ENCODE data around the gene KCNG2. TPM values are rescaled to one million over a fixed set of nuclear protein-coding genes. Genes with fewer than 3 reads are reported as not detected.

The KCNG2 gene
- total RNA-seq, 1 donor from 2014 or later, result not detected

DNA sequence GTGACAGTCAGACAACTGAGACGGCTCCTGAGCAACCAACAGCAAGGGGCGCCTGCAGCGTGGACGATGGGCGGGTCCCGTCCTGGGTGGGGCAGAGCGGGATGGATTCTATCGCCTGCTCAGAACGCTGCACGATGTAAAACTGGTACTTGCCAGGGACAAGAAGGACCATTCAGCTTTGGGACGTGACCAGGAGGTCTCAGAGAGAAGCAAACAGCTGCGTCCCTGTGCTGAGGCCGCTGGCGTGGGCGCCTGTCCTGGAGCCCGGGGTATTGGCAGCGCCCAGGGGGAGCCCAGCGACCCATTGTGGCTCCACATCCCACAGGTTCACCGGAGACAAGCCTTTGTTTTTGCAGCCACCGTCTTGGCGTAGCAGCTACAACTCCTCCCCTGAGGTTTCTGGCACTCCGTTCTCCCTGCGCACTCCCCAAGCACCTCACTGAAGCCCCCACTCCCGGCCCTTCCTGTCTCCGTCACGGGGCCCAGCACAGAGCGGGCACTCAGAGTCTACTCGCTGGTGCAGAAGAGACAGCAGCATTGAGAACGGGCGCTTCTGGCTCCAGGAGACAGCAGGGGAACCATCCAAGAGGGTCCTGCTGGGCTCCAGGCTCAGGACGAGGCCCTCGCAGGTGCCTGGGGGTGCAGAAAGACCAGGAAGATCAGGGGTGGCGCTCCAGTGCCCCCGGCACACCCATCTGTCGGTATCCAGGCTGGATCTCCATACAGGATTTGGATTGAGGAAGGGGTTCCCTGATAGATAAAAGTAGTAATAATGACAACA lies 22.1 kb upstream of the KCNG2 start:
- Mint-ChIP-seq H3K4me3 (no peak overlapping the region), H3K27me3 (ENCODE audit: low read depth) (peaks cover 58% of the 10 kb centered on the region), H3K27ac (no peak overlapping the region), H3K9me3 (no peaks in the 10 kb centered on the region), H3K4me1 (no peaks in the 10 kb centered on the region), H3K36me3 (no peaks in the 10 kb centered on the region)
- TF ChIP-seq, protein P1, sequence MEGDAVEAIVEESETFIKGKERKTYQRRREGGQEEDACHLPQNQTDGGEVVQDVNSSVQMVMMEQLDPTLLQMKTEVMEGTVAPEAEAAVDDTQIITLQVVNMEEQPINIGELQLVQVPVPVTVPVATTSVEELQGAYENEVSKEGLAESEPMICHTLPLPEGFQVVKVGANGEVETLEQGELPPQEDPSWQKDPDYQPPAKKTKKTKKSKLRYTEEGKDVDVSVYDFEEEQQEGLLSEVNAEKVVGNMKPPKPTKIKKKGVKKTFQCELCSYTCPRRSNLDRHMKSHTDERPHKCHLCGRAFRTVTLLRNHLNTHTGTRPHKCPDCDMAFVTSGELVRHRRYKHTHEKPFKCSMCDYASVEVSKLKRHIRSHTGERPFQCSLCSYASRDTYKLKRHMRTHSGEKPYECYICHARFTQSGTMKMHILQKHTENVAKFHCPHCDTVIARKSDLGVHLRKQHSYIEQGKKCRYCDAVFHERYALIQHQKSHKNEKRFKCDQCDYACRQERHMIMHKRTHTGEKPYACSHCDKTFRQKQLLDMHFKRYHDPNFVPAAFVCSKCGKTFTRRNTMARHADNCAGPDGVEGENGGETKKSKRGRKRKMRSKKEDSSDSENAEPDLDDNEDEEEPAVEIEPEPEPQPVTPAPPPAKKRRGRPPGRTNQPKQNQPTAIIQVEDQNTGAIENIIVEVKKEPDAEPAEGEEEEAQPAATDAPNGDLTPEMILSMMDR (IDR thresholded peaks at IDR 0.05; ENCODE audit: unreplicated experiment), result no peak
- DNase-seq (ENCODE audit: low spot score in 2 of 2, unreplicated experiment in 2 of 2), result peak in 1 of 2 experiments; percentile 28

DNA sequence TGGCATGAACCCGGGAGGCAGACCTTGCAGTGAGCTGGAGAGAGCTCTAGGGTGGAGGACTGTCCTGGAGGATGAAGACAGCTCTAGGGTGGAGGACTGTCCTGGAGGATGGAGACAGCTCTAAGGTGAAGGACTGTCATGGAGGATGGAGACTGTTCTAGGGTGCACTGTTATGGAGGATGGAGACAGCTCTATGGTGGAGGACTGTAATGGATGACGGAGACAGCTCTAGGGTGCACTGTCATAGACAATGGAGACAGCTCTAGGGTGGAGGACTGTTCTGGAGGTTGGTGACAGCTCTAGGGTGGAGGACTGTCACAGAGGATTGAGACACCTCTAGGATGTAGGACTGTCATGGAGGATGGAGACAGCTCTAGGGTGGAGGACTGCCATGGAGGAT lies 21.1 kb upstream of the KCNG2 start:
- no peaks in the 10 kb centered on the region for H3K9me3 Mint-ChIP-seq
- TF ChIP-seq, protein P1 (IDR thresholded peaks at IDR 0.05; ENCODE audit: unreplicated experiment), result no peak
- H3K4me3 Mint-ChIP-seq, result no peak overlapping the region
- H3K27ac Mint-ChIP-seq, result no peak overlapping the region
- peak in 1 of 2 experiments; percentile 7 for DNase-seq (ENCODE audit: low spot score in 2 of 2, unreplicated experiment in 2 of 2)
- no peaks in the 10 kb centered on the region for H3K36me3 Mint-ChIP-seq
- peaks cover 58% of the 10 kb centered on the region for H3K27me3 Mint-ChIP-seq (ENCODE audit: low read depth)
- no peaks in the 10 kb centered on the region for H3K4me1 Mint-ChIP-seq

DNA sequence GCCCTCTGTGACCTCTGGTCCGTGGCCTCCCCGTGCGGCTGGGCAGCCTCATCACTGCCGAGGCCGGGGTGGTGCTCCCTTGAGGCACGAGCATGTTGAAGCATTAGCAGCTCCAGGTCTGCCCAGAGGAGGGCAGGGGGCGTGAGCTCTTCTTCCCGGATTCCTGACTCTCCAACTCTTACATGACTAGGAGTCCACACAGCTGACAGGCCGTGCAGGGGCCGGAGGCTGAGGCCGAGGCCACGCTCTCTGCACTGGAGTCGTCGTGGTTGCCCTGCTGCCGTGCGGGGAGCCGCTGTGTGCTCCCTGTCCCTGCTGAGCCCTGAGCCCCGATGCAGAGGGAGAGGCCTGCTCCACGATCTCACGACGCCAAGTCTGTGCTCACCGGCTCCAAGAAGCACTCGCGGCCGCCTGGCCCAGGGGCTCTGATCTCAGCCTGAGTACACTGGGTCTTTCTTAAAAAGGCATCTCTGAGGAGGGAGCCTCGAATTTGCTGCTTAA lies 19.4 kb upstream of the KCNG2 start:
- H3K4me1 Mint-ChIP-seq, result no peaks in the 10 kb centered on the region
- H3K27ac Mint-ChIP-seq, result no peak overlapping the region
- no peak for DNase-seq (ENCODE audit: low spot score in 2 of 2, unreplicated experiment in 2 of 2)
- peaks cover 59% of the 10 kb centered on the region for H3K27me3 Mint-ChIP-seq (ENCODE audit: low read depth)
- TF ChIP-seq, protein P1 (IDR thresholded peaks at IDR 0.05; ENCODE audit: unreplicated experiment), result no peak
- H3K36me3 Mint-ChIP-seq, result no peaks in the 10 kb centered on the region
- H3K9me3 Mint-ChIP-seq, result no peaks in the 10 kb centered on the region
- no peak overlapping the region for H3K4me3 Mint-ChIP-seq

DNA sequence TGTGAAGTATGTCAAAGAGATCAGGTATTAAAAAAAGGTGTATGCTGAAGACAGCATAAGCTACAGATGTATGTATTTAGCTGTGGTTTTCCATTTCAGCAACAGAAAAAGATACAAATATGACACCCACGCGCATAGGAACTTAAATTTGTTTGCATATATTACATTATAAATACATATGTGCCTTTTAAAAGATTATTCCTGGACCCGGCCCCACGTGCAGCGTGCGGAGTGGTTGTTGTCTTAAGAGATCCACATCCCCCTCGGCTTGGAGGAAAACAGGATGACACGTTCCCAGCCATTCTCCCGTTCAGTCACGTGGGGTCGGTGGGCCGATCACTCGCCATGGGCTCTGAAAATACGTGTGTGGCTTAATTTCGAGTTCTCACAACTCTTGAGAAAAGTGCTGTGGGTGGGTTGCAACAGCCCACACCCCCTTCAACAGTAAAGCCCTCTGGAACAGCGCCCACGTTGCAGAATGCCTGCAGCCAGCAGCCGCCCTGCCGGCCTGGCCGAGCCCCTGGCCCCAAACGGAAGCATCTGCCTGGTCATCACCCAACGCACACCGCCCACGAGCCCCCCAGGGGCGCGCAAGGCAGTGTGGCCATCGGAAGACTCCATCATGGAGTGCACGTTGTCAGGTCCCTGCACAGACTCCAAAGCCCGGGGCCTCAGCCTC lies 18.6 kb upstream of the KCNG2 start:
- H3K4me3 Mint-ChIP-seq, result no peak overlapping the region
- H3K27me3 Mint-ChIP-seq (ENCODE audit: low read depth), result peaks cover 58% of the 10 kb centered on the region
- TF ChIP-seq, protein P1 (IDR thresholded peaks at IDR 0.05; ENCODE audit: unreplicated experiment), result no peak
- no peaks in the 10 kb centered on the region for H3K9me3 Mint-ChIP-seq
- H3K4me1 Mint-ChIP-seq, result no peaks in the 10 kb centered on the region
- no peak overlapping the region for H3K27ac Mint-ChIP-seq
- no peaks in the 10 kb centered on the region for H3K36me3 Mint-ChIP-seq
- DNase-seq (ENCODE audit: low spot score in 2 of 2, unreplicated experiment in 2 of 2), result no peak

- TF ChIP-seq, protein P1 (IDR thresholded peaks at IDR 0.05; ENCODE audit: unreplicated experiment), result no peak
- H3K4me1 Mint-ChIP-seq, result no peaks in the 10 kb centered on the region
- H3K36me3 Mint-ChIP-seq, result no peaks in the 10 kb centered on the region
- no peaks in the 10 kb centered on the region for H3K9me3 Mint-ChIP-seq
- peak in 1 of 2 experiments; percentile 21 for DNase-seq (ENCODE audit: low spot score in 2 of 2, unreplicated experiment in 2 of 2)
- no peak overlapping the region for H3K27ac Mint-ChIP-seq
- H3K4me3 Mint-ChIP-seq, result no peak overlapping the region
- peaks cover 61% of the 10 kb centered on the region for H3K27me3 Mint-ChIP-seq (ENCODE audit: low read depth)
These were observed 18.0 kb upstream of the KCNG2 start for GRCh38 chr18:79779700-79780190.

Measured in mesothelial cell of epicardium (in vitro differentiated cells).